ENCODE measurements around the gene C8B.

The C8B gene

GRCh38 chr1:56897150-56898004 is 68.4 kb downstream of the C8B start:
- no peak for DNase-seq

GRCh38 chr1:56894014-56894413 is 71.8 kb downstream of the C8B start:
- no peak for DNase-seq

GRCh38 chr1:56890229-56890628 is 75.6 kb downstream of the C8B start:
- no peak for DNase-seq

- no peak for DNase-seq
Observed at GRCh38 chr1:56881417-56881816, 84.4 kb downstream of the C8B start.

DNA sequence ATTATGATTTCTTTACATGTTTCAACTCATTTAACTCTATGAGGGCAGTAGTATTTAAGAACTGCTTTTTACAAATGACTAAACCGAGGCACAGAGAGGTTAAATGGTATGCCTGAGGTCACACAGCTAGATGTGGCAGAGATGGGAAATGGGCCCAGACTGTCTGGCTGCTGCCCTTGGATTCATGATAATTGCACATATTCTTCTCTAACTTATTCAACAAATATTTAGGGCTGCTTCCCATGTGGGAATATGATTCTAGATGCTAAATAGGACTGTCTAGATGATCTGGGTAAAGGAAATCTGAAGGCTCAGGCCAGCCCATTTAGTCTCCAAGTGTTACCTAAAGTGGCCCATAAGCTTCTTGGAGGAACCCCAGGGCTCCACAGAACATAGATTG is 85.0 kb downstream of the C8B start:
- DNase-seq = no peak

All from NCI-H345 (cell line).